GM19455 (cell line): Measurements from ENCODE around the gene TSHZ3.

ENCODE experiments used
- ATAC-seq: cut with Tn5 transposase; IDR thresholded peaks from one replicate; pipeline ENCODE4 v1.9.1; 2021; ENCODE audit not compliant: unreplicated experiment

TSHZ3 gene

GRCh38 chr19:31314849-31315629 is 34.2 kb downstream of the TSHZ3 start:
- ATAC-seq, result no peak

- ATAC-seq, result no peak
These were observed 35.1 kb downstream of the TSHZ3 start for GRCh38 chr19:31314156-31314555.

- no peak for ATAC-seq
These were observed 35.8 kb downstream of the TSHZ3 start for GRCh38 chr19:31313291-31314030.

- no peak for ATAC-seq
These were observed 36.5 kb downstream of the TSHZ3 start for GRCh38 chr19:31312677-31313244.

GRCh38 chr19:31312009-31312676 is 37.1 kb downstream of the TSHZ3 start:
- no peak for ATAC-seq

GRCh38 chr19:31310432-31311133 is 38.7 kb downstream of the TSHZ3 start:
- no peak for ATAC-seq

- ATAC-seq, result no peak
These were observed 40.5 kb downstream of the TSHZ3 start for GRCh38 chr19:31308781-31309180.

- no peak for ATAC-seq
These were observed 42.1 kb downstream of the TSHZ3 start for GRCh38 chr19:31307071-31307669.

GRCh38 chr19:31306006-31306753 is 43.1 kb downstream of the TSHZ3 start:
- ATAC-seq, result no peak

GRCh38 chr19:31304831-31305312 is 44.4 kb downstream of the TSHZ3 start:
- no peak for ATAC-seq

GRCh38 chr19:31303262-31303815 is 45.9 kb downstream of the TSHZ3 start:
- no peak for ATAC-seq

- ATAC-seq, result no peak
These were observed 47.8 kb downstream of the TSHZ3 start for GRCh38 chr19:31301306-31301980.

- no peak for ATAC-seq
These were observed 48.8 kb downstream of the TSHZ3 start for GRCh38 chr19:31300422-31300821.

- no peak for ATAC-seq
These were observed 49.6 kb downstream of the TSHZ3 start for GRCh38 chr19:31299665-31300064.

- no peak for ATAC-seq
These were observed 51.2 kb downstream of the TSHZ3 start for GRCh38 chr19:31297991-31298390.

- no peak for ATAC-seq
These were observed 52.4 kb downstream of the TSHZ3 start for GRCh38 chr19:31296741-31297390.

GRCh38 chr19:31294189-31294588 is 55.0 kb downstream of the TSHZ3 start:
- no peak for ATAC-seq

- no peak for ATAC-seq
These were observed 56.5 kb downstream of the TSHZ3 start for GRCh38 chr19:31292639-31293185.
